ENCODE data around the gene COL10A1. TPM values are rescaled to one million over a fixed set of nuclear protein-coding genes. Genes with fewer than 3 reads are reported as not detected.
"Not testable (repeated sequence)": the region's sequence is repeated elsewhere in the genome, so short reads cannot be mapped to it uniquely, and the experiment has no call there.

Gene COL10A1
- total RNA-seq, 1 donor from 2014 or later: not detected

DNA sequence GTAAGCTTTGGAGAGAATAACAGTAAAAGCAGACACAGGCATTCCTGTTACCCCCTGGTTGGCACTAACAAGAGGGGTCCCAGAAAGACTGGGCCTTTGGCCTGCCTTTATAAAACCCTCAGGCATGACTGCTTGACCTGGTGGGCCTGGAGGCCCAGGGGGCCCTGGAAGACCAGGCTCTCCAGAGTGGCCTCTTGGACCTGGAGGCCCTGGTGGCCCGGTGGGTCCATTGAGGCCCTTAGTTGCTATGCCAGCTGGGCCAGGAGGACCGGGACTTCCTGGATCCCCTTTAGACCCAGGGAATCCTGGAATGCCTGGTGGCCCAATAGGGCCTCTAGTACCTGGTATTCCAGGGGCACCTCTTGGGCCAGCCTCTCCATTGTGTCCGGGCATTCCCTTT, 5.5 kb downstream of the COL10A1 start:
- no peak for DNase-seq (ENCODE audit: low spot score)

DNA sequence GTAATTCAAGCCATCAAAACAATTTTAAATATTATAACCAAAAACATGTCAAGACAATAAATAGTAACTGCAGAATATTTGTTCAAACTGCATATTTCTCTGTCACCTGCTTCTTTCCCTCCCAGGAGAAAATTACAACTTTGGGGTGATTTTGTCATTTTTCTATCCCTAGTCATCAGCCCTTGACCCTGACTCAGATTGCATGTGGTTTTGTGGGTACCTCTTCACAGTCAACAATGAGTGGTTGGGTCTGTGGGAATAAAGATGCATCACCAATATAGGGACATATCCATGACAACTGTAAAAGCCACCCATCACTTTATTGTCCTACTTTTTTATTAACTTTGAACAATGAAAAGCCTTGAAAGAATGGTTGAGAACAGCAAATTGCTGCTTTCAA, 7.3 kb downstream of the COL10A1 start:
- no peak for DNase-seq (ENCODE audit: low spot score)

DNA sequence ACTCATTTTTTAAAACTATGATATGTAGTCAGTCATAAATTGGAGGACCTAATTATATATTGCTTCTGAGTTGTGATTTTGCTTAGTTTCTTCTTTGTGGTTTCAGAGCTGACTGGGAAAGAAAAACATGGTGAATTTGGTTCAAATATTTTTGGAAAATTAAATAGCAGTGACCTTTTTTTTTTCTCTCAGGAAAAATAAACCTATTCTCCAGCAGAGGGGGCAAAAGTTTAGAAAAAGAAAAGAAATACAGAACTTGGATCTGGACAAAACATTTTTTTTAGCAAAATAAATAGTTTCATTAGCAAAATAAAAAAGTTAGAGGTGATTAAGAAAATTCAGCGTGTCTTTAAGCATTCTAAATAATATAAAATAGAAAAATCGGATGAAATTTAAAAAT, 10.2 kb downstream of the COL10A1 start:
- DNase-seq (ENCODE audit: low spot score): no peak

DNA sequence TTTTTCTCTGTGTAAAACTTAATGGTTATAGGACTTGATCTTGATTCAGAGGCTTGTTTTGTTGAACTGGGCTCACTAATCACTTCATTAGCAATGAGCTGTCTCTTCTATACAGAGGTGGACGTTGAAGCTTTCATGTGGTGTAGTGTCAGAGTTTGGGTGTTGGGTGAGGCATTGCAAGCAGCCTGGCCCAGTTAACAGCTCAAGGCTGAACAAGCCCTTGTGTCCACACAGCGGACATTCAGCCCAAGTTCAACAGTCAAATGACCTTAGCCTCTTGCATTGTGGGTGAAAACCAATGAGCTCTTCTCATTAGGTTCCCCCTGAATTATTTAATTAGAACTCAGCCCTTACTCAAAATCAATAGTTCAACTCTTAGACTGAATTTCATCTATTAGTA, 12.5 kb downstream of the COL10A1 start:
- no peak for DNase-seq (ENCODE audit: low spot score)

DNA sequence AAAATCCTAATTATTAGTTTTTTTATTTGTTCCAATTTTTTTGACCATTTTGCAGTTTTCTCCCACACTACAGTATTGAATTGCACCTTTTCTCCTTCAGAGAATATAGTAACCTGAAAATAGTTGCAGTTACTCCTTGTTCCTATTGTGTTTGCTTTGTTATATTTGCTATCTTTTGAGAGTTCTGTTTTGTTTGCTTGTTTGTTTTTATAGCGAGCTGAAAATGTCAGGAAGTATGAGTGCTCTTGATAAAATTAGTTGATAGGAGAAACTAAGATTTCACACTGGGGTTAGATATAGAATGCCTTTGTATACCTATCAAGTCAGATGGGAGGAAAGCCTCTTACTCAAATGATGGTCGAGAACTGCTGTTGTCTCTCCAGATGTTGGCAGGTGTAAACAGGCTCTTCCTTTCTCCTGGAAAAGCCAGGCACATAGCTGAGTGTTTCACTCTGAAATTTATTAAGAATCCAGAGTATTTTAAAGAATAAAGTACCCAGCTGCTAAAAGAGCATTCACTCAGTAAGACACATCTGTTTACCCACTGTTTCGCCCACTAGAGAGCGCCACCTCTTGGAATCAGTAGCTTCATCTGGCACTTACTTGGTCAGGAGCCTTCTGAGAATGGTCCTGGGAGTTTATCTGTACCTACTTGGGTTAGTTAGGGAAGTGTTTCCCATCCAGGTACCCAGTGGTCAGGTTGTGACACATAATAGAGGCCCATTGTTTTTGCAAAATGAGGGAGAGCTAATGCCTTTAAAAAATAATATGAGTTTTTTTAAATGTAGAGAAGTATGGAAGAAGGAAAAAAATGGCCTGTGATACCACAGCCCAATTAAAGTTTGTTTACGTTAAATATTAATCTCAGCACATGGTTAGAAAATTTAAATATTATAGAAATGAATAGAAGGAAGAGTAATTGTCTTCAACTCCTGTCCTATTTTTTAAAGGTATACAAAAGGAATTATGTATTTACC, 14.1 kb downstream of the COL10A1 start:
- no peak for DNase-seq (ENCODE audit: low spot score)

DNA sequence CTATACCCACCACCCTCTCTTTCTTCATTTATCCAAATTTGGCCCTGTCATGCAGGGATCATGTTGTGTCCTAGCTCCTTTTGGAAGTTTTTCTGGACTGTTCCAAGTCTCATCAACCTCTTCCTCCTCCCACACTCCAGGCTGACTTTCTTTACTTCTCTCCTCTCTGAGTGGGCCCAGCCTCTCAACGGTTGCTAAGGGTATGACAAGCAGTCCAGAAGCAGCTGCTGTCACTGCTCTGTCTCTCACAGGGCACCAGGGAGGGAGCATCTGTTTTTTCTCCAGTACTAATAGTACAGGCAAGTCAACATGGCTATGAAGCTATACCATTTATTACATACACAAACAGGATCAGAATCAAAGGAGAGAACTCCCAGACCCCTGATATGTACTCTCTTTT, 17.1 kb downstream of the COL10A1 start:
- DNase-seq (ENCODE audit: low spot score): no peak

DNA sequence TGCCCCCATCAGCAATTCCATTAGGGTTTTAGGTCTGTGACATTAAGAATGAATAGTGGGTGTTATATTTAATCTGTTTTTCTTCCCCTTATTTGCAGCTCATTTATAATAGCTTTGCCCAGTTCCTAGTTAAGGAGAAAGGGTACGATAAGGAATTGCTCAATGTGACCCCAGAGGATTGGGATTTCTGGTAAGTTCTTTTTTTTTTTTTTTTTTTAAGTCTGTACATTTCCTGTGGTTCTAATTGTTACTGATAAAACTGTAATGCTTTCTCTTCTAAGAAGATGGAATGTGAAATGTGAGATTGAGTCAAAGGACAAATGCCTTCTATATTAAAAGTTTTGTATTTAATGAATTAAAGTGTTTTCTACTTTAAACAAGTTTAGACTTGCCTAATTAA, 19.8 kb downstream of the COL10A1 start:
- DNase-seq (ENCODE audit: low spot score): no peak

DNA sequence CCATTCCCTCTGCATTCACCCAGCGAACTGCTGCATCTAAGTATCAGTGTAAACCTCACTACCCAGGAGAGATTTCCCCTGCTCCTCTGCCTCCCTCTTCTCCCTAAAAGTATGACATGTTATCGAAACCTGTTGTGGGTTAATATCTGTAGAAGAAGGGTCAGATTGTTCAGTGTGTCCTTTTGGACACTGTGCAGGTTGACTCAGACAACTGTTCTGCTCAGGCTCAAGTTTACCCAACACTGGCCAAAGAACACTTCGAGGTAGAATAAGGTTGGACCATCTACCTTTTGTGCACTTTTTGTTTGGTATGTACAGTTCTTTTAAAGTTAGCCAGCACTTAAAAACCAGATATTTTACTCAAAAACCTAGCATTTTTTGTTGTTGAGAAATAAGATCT, 20.7 kb downstream of the COL10A1 start:
- DNase-seq (ENCODE audit: low spot score): no peak

DNA sequence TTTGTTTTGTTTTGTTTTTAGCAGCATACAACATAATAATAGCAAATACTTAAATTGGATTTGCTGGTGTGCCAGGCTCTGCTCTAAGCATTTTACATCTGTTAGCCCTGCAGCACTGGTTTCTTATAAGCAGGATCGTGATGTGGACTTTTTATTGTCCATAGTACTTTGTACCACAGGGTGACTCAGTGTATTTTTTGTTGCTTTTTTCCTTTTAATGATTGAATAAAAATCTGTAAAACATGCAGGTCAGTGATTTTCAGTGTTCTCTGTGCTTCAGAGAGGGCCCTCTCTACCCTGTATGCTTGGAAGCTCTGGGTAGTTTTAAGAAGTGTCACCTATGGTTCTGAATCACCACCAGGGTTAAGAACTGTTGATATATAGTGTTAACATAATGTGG, 21.3 kb downstream of the COL10A1 start:
- DNase-seq (ENCODE audit: low spot score): no peak

DNA sequence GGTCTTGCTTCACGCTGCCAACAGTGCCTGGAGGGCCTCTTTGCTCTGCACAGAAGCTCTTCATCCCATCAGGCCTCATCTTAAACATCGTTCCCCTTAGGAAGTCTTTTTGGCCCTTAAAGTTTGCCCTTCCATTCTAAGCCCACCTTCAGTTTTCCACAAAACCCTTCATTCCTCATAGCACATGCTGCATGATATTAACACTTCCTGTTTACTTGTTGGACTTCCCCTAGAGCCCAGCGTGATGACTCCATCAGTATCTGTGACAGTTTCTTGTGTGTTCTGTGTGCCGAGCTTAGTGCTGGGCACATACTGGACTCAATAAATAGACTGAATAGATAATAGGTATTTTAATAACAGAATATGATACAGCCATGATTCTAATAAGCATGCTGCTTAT, 23.1 kb downstream of the COL10A1 start:
- no peak for DNase-seq (ENCODE audit: low spot score)

DNA sequence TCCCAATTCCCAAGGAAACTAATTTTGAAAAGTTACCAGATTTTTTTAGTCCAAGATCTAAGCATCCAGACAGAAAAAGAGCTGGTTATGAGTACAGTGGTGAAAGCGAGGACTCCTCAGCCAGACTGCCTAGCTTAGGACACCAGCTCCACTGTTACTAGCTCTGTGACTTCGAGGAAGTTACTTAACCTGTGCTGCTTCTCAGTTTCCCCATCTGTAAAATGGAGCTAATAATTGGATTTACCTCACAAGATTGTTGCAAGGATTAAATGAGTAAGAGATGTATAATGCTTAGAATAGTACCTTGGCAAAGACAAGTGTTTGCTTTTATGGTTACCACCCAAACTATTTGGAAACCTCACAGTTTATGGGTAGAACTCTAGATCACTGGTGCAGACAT, 24.1 kb downstream of the COL10A1 start:
- DNase-seq (ENCODE audit: low spot score): no peak

DNA sequence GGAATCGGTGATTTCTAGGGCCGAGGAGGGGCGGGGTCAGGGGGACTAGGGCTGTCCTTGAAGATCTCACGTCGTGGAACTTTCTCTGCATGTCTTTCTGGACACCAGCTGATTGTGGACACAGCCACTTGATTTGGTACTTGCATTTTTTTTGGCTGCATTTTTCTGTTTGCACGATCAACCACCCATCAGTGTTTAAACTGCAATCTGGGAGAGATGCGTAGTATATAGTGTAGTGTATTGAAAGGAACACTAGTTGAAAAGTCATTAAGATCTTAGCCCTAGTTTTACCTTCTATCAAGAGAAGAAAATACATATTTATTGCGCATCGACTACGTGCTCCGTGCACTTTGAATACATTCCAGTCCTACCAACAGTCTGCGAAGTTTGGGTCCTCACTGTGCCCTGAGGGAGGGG, 24.6 kb downstream of the COL10A1 start:
- DNase-seq (ENCODE audit: low spot score): no peak

DNA sequence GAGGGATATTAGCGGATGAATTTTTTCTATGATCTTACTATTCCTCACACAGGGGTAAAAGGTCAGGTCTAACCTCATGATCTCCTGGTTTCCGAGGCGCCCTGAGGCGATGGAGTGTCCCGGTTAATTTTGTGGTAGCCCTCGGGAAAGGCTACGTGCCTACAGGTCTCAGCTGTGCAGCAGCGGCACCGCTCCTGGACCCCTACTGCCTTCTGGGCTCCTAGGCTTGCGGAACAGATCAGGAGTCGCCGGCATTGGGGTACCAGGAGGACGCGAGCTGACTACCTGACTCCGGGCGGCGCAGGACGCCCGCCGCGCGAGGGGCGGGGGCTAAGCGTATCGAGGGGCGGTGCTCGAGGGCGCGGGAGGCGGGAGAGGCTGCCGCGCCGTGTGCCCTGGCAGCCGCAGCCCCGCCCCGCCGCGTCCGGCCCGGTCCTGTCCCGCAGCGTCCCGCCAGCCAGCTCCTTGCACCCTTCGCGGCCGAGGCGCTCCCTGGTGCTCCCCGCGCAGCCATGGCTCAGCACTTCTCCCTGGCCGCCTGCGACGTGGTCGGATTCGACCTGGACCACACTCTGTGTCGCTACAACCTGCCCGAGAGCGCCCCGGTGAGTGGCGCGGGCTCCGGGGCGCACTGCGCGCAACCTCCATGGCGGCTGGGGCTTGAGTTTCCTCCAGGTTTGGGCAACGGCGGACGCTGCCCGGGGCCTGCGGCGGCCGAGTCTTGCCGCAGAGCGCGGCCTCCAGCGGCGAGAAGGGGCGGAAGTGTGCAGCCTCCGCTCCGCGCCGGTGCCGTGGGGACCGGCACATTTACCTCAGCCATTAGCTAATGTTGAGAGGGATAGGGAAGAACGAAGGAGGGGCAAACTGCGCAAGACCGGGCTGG, 25.3 kb downstream of the COL10A1 start, which contains the start of gene NT5DC1:
NT5DC1 (plus strand) TSS at position 435 of the 883 bp plus-strand sequence; CDS start at position 513, 78 bp downstream.
- peak; percentile 88 for DNase-seq (ENCODE audit: low spot score)

DNA sequence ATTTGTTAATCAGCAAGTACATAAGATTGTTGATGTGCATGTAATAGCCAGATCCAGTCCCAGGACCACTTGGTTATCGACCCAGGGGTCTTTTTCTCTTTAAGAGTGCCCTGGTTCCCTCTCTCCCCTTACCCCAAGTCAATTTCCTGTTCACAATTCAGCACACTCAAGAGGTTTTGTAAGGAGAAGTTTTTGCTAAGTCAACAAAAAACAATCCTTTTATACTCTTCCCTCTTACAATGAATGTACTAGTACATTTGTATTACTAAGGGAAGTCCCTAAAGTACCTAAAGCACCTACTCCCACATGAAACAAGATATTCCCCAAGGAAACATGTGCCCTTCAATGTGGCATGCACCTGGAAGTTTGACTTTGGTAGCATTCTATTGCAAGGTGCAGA, 26.9 kb downstream of the COL10A1 start:
- no peak for DNase-seq (ENCODE audit: low spot score)

DNA sequence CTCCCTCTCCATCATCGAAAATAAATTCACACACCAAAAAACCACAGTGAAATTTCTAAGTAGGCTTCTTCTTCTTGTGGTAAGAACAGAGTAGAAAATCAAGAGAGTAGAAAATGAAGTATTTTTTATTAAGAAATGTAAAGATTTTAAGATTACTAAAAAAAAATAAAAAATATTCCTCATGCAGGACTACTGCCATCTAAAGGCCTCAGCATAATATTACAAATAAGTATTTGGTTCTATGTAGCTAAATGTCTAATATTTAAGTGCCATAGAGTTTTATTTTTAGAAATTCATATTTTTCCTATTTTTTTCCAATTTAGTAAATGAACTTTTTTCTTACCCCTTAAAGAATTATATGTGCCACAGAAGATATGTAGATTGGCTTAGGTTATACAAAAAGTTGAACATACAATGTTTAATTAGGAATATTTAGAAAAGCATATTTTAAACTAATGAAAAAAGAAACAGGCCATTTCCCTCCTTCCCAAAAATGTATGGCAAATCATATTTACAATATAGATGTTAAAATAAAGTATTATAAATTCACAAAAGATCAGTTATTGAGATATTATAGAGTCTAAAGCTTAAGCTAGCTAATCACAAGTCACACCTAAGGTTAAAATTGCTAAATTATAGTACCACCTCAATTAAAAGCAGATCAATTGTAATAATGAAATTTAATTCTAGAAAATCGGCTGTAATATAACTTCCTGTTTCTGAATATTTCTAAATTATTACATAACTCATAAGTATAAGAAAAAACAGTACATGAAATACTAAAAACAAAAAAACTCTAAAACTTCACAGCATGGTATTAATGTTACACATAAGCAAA, 28.7 kb downstream of the COL10A1 start:
- DNase-seq (ENCODE audit: low spot score): no peak

DNA sequence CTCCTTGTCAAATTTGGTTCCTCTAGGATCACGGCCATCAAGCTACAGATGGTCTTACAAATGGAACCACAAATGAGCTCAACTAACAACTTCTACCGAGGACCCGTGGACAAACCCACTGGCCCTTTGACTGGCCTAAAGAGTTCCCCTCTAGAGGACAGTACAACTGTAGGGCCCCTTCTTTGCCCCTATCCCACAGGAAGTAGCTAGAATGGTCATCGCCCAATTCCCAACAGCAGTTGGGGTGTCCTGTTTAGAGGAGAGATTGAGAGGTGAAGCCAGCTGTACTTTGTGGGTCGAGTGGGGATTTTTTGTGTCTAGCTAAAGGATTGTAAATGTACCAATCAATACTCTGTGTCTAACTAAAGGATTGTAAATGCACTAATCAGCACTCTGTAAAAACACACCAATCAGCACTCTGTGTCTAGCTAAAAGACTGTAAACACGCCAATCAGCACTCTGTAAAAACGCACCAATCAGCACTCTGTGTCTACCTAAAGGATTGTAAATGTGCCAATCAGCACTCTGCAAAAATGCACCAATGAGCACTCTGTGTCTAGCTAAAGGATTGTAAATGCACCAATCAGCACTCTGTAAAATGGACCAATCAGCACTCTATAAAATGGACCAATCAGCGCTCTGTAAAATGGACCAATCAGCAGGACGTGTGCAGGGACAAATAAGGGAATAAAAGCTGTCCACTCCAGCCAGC, 29.7 kb downstream of the COL10A1 start:
- not testable (repeated sequence) for DNase-seq (ENCODE audit: low spot score)

DNA sequence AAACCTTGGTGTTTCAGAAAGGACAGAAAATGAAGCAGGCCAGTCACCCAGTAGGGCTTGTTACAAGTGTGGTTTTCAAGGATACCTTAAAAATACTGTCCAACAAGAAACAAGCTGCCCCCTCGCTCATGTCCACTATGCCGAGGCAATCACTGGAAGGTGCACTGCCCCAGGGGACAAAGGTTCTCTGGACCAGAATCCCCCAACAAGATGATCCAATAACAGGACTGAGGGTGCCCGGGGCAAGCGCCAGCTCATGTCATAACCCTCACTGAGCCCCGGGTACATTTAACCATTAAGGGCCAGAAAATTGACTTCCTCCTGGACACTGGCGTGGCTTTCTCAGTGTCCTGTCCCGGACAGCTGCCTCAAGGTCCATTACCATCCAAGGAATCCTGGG, 31.9 kb downstream of the COL10A1 start:
- no peak for DNase-seq (ENCODE audit: low spot score)

DNA sequence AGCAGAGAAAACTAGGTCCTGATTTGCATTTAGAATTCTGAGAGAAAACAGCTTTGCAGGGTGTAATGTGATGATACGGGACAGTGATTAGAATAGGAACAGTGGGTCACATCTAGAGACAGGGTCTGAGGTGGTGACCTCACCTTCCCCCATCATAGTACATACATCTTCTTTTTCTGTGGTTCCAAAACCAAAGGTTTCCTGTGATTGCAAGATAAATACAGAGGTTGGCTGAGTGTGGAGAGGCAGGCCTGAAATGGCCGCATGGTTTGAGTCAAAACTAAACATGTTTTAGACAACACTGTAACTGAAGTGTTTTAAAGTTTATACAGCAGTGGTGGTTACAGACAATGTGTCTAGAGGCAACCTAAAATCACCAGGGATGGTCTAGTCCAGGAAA, 35.7 kb downstream of the COL10A1 start:
- DNase-seq (ENCODE audit: low spot score): no peak

DNA sequence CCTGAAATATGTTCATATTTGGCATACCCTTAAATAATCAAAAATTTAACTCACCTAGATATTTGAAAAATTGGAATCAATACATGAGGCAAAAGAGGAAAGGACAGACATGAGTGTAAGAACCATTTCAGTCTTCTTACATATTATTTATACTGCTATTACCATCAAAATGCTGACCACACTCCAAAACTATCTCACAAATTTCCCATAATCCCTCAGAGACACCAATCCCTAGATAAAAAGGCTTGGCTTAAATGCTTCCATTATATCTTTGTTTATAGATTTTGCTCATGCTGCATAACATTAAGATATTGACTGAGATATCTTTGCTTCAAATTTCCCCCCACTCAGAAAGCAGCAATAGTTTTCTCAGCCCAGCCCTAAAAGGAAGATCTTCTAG, 37.0 kb downstream of the COL10A1 start:
- DNase-seq (ENCODE audit: low spot score): no peak

DNA sequence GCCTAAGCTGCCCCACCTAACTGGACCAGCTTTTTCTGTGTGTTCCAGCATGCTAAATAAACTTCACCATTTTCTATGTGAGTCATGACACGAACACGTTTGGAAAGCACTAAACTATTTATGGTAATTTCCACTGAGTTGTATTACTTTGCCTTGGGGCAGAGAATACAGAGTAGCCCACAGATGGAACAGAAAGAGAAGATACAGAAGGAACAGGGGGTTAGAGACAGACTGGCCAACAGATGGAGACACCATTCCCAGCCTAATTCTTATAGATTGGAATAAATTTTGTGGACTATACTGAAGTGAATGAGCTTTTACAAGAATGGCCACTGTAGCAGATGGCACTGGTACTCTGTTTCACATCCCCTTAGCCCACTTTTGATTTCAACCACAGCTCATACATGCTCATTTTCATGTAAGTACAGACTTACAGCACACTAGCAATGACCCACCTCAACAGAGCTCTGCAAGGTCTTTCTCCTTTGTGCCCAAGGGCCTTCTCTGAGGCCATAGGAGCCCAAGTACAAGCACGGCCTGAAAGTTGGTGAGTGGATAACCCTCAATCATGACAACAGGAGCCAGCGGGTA, 38.4 kb downstream of the COL10A1 start:
- no peak for DNase-seq (ENCODE audit: low spot score)

DNA sequence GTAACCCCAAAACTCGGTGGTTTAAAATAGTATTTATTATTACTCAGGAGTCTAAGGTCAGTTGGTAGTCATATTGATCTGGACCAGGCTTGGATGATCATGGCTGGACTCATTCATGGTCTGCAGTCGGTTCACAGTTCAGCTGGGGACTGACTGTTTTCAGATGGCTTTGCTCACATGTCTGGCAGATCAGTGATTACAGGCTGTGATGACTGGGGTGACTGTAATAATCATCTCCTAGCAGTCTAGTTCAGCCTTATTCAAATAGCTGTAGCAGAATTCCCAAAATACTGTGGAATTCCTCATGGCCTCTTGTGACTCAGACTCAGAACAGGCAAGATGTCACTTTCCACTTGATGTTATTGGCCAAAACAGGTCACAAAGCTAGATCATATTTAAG, 41.6 kb downstream of the COL10A1 start:
- no peak for DNase-seq (ENCODE audit: low spot score)

Measured in ureter (tissue), 1 donor.